HG02623 (cell line): Measurements from ENCODE around the gene UGT3A1.
A peak's percentile ranks its signal among the peaks of the same experiment; 100 is the strongest.

Experiments used
- ATAC-seq: cut with Tn5 transposase; IDR thresholded peaks from one replicate; pipeline ENCODE4 v1.9.1; 2021; ENCODE audit warnings: moderate library complexity; ENCODE audit not compliant: unreplicated experiment

The UGT3A1 gene

DNA sequence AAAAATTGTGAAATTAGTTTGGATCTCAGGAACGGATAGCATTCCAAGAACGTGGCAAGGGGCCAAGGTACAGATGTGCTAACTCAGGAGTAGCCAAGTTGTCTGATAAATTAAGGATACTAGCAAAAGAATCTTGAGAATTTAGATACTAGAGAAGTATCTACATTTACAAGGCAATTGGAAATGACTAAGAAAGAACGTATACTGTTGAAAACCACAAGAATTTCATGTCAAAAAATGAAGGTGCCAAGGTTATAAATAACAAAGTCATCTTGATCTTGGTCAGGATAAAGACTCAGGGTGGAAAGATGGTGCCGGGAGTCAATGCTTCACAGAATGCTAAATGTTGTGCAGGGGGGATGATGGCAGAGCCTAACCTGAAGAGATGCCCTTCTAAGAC lies 72.0 kb downstream of the UGT3A1 start:
- ATAC-seq: no peak

DNA sequence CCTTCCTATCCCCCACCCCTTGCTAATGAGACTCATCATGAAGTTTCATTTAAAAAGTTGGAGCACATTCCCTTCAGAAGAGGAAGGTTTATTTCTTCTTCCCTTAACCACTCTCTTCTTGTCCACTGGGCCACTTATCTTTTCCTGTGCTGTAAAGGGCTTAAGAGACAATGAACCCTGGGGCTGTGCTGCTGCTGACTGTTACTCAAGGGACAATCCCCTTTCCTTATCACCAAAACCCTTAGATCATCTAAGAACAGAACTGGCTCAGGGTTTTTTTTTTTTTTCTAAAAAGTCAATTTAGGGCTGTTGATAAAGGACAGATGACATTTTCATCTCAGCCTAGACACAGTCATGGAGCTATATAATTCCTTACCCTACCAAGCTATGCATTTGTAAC lies 82.4 kb downstream of the UGT3A1 start:
- no peak for ATAC-seq

DNA sequence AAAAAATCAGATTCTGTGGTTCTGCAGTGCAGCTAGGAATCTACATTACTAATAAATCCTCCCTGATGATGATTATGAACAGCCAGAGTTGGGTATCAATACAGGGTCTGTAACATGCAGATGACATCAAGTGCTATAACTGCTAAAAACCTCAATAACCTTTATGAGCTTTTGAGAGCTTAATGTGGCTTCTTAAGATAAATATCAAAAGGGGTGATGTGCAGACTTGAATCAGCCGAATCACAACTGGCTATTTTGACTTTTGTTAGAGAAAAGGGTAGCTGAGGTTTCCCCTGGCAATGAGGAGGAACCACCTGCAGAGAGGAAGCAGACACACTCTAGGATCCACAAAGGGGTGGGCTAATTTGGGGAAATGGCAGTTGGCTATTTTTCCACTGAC lies 83.0 kb downstream of the UGT3A1 start:
- no peak for ATAC-seq

DNA sequence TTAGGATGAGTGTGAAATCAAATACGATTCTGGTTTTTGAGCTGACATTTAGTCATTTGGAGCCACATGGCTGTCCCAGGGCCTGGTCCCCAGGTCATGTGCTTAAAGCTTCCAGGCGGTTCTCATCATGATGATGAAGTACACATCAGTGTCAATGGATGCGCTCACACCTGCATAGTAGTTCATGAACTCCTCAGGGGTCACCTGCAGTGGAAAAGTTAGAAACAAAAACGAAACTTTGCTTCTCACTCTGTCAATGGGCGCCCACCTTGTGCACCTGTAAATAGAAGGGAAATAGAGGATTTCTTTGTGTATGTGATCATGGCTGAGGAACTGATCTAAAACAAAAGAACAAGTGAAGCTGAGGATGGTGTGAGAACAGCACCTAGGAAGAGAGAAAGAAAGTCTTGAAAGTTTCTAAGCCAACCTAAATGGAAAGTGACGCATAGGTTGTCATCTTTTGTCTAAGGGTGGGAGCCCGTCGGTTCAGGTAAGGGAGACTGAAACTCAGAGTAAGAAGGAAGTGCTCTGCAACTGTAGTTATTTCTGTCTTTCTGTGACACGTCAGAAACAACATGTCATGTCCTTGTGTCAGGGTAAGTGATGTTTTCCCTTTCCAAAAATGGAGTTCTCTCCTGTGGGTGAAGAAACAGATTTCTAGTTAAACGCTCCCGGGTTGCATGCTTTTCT lies 86.6 kb downstream of the UGT3A1 start:
- peak; percentile 39 for ATAC-seq

DNA sequence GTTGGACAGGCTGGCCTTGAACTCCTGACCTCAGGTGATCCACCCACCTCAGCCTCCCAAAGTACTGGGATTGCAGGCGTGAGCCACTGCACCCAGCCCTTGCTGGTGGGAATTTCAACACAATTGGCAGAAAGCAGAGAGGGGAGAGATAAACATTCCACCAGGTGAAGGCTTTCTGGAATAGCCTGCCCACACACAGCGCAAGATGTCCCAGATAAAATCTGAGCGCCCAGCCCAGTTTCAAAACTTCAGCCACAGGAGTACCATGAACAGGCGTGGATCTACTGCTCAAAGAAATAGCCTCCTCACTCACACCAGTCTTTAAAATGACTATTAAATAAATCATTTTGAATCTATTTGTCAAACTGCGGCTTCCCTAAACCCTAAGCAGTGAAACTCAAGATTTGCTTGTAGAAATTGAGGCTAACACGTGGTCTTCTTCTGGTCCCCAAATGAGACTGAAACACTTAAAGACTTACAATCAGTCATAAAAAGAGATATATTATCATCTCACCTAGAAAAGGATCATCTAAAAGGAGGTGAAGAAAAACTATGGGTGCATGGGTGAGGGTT lies 87.5 kb downstream of the UGT3A1 start:
- ATAC-seq: no peak

DNA sequence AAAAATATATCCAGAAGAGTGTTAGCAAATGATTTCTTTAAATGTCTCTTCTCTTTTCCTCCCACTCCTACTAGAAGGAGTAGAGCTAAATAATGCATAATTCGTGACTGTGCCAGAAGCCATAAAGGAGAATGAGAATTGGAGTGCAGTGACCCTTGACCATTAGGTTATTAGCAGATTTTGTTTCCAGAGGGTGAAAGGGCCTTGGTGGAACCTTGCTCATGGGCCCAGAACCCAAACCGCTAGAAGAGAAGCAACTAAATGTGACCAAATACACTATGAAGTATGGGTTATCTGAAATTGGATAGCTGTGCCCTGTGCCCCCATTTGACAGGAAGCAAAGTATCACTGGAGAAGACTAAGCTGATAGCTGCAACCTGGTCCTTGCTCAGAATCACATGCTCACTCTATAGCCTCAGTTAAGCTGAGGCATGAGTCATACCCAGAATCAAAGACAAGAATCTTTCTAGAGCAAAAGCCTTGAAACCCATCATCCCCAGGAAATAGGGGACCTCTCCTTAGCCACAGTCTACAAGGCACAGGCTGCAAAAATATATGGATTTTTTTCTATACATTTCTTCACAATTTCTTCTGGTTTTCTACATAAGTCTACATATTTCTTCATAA lies 89.0 kb downstream of the UGT3A1 start:
- peak; percentile 59 for ATAC-seq
